CD4-positive, alpha-beta T cell treated with Interleukin-1 beta for 1 hour (primary cell): ENCODE results near the gene CARMIL1.
A peak's percentile ranks its signal among the peaks of the same experiment; 100 is the strongest.

Experiments used
- DNase-seq, 2 donors: peaks; one replicate each; pipeline ENCODE4 v3.0.0-alpha.2; 2020 to 2022

The CARMIL1 gene

GRCh38 chr6:25278914-25279747 lies at the start of gene CARMIL1:
TSS of gene CARMIL1 (plus strand) at chr6:25279374. CDS start at chr6:25279796, 422 bp downstream.
- DNase-seq, result peak; percentile 66 to 67

GRCh38 chr6:25229671-25230321 lies 49.4 kb upstream of the CARMIL1 start:
- DNase-seq, result no peak

- DNase-seq, result no peak
Observed at GRCh38 chr6:25232479-25232878, 46.7 kb upstream of the CARMIL1 start.

GRCh38 chr6:25233226-25233625 lies 45.9 kb upstream of the CARMIL1 start:
- no peak for DNase-seq

- DNase-seq, result no peak
Observed at GRCh38 chr6:25237579-25237978, 41.6 kb upstream of the CARMIL1 start.

- DNase-seq, result no peak
Observed at GRCh38 chr6:25239059-25239458, 40.1 kb upstream of the CARMIL1 start.

GRCh38 chr6:25239498-25239897 lies 39.7 kb upstream of the CARMIL1 start:
- no peak for DNase-seq

GRCh38 chr6:25242567-25242966 lies 36.6 kb upstream of the CARMIL1 start:
- no peak for DNase-seq

- DNase-seq, result no peak
Observed at GRCh38 chr6:25244865-25245264, 34.3 kb upstream of the CARMIL1 start.

GRCh38 chr6:25248123-25248522 lies 31.1 kb upstream of the CARMIL1 start:
- DNase-seq, result no peak

GRCh38 chr6:25249133-25249532 lies 30.0 kb upstream of the CARMIL1 start:
- DNase-seq, result no peak

- no peak for DNase-seq
Observed at GRCh38 chr6:25250878-25251277, 28.3 kb upstream of the CARMIL1 start.

- DNase-seq, result no peak
Observed at GRCh38 chr6:25251426-25251825, 27.7 kb upstream of the CARMIL1 start.

GRCh38 chr6:25253351-25253750 lies 25.8 kb upstream of the CARMIL1 start:
- DNase-seq, result no peak

GRCh38 chr6:25254671-25255070 lies 24.5 kb upstream of the CARMIL1 start:
- DNase-seq, result no peak

GRCh38 chr6:25257686-25258348 lies 21.4 kb upstream of the CARMIL1 start:
- DNase-seq, result no peak

- no peak for DNase-seq
Observed at GRCh38 chr6:25259756-25260155, 19.4 kb upstream of the CARMIL1 start.

GRCh38 chr6:25263657-25264056 lies 15.5 kb upstream of the CARMIL1 start:
- no peak for DNase-seq

GRCh38 chr6:25266456-25267100 lies 12.6 kb upstream of the CARMIL1 start:
- DNase-seq, result no peak

GRCh38 chr6:25267662-25268061 lies 11.5 kb upstream of the CARMIL1 start:
- DNase-seq, result no peak

GRCh38 chr6:25270559-25270958 lies 8.6 kb upstream of the CARMIL1 start:
- DNase-seq, result no peak

GRCh38 chr6:25275436-25275835 lies 3.7 kb upstream of the CARMIL1 start:
- no peak for DNase-seq

GRCh38 chr6:25277386-25277785 lies 1.8 kb upstream of the CARMIL1 start:
- DNase-seq, result no peak
